ENCODE data around the gene SNCA.

SNCA gene

GRCh38 chr4:89708903-89709421 lies 128.0 kb downstream of the SNCA start:
- DNase-seq (ENCODE audit: low read depth in 1 of 2, low spot score in 1 of 2), result no peak

- DNase-seq (ENCODE audit: low read depth in 1 of 2, low spot score in 1 of 2), result no peak
Measured at GRCh38 chr4:89707467-89707866, 129.5 kb downstream of the SNCA start.

DNA sequence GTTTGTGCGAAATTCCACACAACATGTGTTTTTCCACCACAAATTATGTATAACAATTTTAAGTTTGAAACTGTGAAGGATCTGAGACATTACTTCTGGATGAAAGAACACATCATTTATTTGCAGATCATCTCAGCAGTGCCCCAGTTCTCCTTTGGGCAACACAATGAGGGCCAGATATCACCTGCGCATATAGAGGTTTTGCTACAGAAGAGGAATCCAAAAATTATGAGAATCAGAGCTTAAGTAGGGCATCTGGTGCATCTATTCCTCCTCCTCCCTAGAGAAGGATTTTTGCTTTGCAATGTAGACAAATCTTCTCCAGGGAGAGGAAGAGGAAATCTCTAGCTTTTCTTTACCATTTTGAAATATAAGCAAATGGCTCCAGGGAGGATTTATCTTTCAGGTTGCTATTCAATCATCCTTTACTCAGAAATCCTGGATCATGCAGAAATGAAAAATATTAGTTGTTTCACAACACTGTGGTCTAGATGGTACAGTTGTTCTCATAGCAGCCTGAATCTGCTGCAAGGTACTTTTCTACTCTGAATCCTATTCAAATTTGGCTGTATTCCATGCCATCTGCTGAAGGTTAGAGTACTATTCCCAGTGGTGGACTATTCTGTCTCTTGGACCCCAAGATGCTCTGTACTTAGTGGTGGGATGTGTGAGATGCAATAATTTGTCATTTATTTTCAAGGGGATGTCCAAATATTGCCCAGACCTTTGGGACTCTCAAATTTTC lies 132.1 kb downstream of the SNCA start:
- DNase-seq (ENCODE audit: low read depth in 1 of 2, low spot score in 1 of 2), result no peak

DNA sequence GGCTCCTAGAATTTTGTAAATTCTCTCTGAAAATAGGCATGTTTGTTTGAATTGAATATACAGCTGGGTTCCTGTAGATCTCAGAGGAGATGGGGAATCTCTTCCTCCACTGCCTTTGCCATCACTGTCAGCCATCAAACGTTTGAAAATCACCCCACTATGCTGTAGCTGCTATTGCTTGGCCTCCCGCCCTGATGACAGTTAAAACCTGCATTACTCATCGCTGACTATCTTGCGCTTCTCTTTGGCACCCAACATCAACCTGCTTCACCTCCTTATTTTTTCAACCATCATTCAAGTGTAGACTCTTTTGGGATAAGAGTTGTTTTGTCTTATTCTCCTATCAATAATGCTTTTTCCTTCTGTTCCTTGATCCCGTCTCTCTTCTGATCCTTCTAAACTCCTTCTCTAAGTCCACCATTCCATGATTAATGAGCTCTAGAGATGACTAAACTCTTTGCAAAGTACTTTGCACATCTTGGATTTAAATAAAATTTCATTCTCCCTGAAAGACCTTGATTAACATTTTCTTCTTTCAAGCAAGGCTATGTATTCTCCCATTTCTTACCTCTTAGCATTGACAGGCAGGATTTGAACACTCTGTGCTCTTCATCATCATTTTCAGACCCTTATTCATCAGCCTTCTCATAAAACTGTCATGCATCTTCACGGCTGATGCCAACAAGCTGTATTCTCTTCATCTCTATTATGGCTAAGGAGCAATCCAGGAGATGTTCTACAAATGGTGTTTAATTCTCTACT lies 133.0 kb downstream of the SNCA start:
- no peak for DNase-seq (ENCODE audit: low read depth in 1 of 2, low spot score in 1 of 2)

- no peak for DNase-seq (ENCODE audit: low read depth in 1 of 2, low spot score in 1 of 2)
Measured at GRCh38 chr4:89700766-89701423, 136.1 kb downstream of the SNCA start.

DNA sequence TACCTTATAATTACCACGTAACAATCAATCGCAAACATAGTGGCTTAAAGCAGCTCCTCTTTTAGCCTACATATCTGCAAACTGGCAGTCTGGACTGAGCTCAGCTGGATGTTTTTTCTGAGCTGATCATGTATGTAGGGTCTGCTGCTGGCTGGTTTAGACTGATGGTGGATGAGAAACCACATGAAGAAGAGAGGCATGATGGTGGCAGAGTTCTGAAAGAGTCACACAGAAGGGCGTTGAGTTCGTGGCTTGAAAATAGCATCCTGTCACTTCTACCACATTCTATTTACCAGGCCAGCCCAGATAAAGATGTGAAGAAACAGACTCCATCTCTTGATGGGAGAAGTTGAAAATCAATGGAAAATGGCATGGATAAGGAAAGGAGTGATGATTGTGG lies 151.3 kb downstream of the SNCA start:
- DNase-seq (ENCODE audit: low read depth in 1 of 2, low spot score in 1 of 2), result no peak

DNA sequence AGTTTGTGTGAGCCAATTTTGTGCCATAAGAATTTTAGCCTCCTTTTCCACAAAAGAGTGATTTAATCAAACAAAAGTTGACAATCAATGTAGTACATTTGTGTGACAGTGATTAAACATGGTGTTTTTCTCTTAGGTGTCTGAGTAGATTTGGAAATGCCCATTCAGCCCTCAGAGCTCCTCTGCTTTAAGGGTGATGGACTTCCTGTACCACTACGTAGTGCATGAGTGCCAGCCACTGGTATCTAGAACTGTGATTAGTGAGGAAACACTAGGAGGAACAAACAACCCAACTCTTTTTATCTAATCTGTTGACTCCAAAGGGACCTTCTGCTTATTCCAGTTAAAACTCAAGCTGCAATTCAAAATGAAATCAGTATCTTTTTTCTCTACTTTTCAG lies 151.7 kb downstream of the SNCA start:
- no peak for DNase-seq (ENCODE audit: low read depth in 1 of 2, low spot score in 1 of 2)

- DNase-seq (ENCODE audit: low read depth in 1 of 2, low spot score in 1 of 2), result no peak
Measured at GRCh38 chr4:89684536-89684935, 152.4 kb downstream of the SNCA start.

- DNase-seq (ENCODE audit: low read depth in 1 of 2, low spot score in 1 of 2), result no peak
Measured at GRCh38 chr4:89682808-89683207, 154.2 kb downstream of the SNCA start.

- no peak for DNase-seq (ENCODE audit: low read depth in 1 of 2, low spot score in 1 of 2)
Measured at GRCh38 chr4:89681671-89682070, 155.3 kb downstream of the SNCA start.

- DNase-seq (ENCODE audit: low read depth in 1 of 2, low spot score in 1 of 2), result no peak
Measured at GRCh38 chr4:89681219-89681618, 155.7 kb downstream of the SNCA start.

DNA sequence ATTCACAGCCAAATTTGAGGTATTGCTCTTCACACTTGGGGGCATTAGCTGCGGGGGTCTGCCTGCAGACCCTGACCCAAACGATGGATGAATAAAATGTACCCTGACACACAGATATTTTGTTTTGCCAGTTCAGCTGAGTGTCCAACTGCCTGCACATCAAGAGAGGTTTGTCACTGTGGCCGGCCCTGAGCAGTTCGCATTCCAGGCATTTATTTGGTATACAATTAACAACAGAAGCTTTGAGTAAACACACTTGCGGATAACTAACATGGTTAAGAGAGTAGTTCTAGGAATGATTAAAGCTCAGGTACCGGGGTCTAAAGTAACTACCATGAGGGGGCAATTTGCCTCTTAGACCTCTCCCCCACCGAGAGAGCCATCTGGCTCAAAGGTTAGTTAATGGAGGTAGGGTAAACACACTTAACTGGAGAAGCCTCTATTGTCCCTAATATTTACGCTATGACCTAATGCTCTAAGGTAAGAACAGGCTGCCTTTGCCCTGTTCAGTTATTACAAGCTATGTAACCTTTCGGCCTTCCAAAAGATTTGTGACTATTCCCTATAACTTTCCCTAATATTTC lies 162.0 kb downstream of the SNCA start:
- DNase-seq (ENCODE audit: low read depth in 1 of 2, low spot score in 1 of 2), result no peak

Data from stimulated activated CD4-positive, alpha-beta T cell treated with anti-CD3 and anti-CD28 coated beads, Interleukin-15, amount 100 ng/mL, for 1 hour (primary cell).